ENCODE measurements around the gene SLC35F4. TPM values are rescaled to one million over a fixed set of nuclear protein-coding genes. Genes with fewer than 3 reads are reported as not detected.
"Not testable (repeated sequence)": the region's sequence is repeated elsewhere in the genome, so short reads cannot be mapped to it uniquely, and the experiment has no call there.

SLC35F4 gene
- total RNA-seq, 1 donor from 2014 or later: not detected

- no peak overlapping the region for H3K27ac ChIP-seq (ENCODE audit: low read depth, low read length)
- H3K27me3 ChIP-seq (ENCODE audit: control insufficient read depth in 3 of 3, insufficient read depth in 3 of 3, low read length in 3 of 3): peaks cover 0 to 3% (median 0%) of the 10 kb centered on the region in 3 donors
- no peak overlapping the region for H3K9ac ChIP-seq (ENCODE audit: low read depth in 1 of 3, low read length in 3 of 3)
- H3K36me3 ChIP-seq (ENCODE audit: control insufficient read depth in 3 of 3, insufficient read depth in 3 of 3, low read length in 3 of 3): no peaks in the 10 kb centered on the region
- H3K4me3 ChIP-seq (ENCODE audit: low read length in 3 of 3): no peak overlapping the region
- no peaks in the 10 kb centered on the region for H3K4me1 ChIP-seq (ENCODE audit: control insufficient read depth in 3 of 3, insufficient read depth in 3 of 3, low read length in 3 of 3)
- H3K9me3 ChIP-seq (ENCODE audit: control insufficient read depth in 3 of 3, low read length in 3 of 3): no peaks in the 10 kb centered on the region
Measured at GRCh38 chr14:57875296-57875695, 9.4 kb upstream of the SLC35F4 start.

GRCh38 chr14:57871459-57872080, 5.7 kb upstream of the SLC35F4 start:
- Histone ChIP-seq H3K36me3 (ENCODE audit: control insufficient read depth in 3 of 3, insufficient read depth in 3 of 3, low read length in 3 of 3) (no peaks in the 10 kb centered on the region), H3K4me1 (ENCODE audit: control insufficient read depth in 3 of 3, insufficient read depth in 3 of 3, low read length in 3 of 3) (no peaks in the 10 kb centered on the region), H3K27me3 (ENCODE audit: control insufficient read depth in 3 of 3, insufficient read depth in 3 of 3, low read length in 3 of 3) (peaks cover 0 to 4% (median 3%) of the 10 kb centered on the region in 3 donors), H3K9ac (ENCODE audit: low read depth in 1 of 3, low read length in 3 of 3) (no peak overlapping the region), H3K27ac (ENCODE audit: low read depth, low read length) (no peak overlapping the region), H3K9me3 (ENCODE audit: control insufficient read depth in 3 of 3, low read length in 3 of 3) (no peaks in the 10 kb centered on the region), H3K4me3 (ENCODE audit: low read length in 3 of 3) (no peak overlapping the region)

- Histone ChIP-seq H3K9ac (ENCODE audit: low read depth in 1 of 3, low read length in 3 of 3) (no peak overlapping the region), H3K27ac (ENCODE audit: low read depth, low read length) (no peak overlapping the region), H3K4me3 (ENCODE audit: low read length in 3 of 3) (no peak overlapping the region), H3K9me3 (ENCODE audit: control insufficient read depth in 3 of 3, low read length in 3 of 3) (no peaks in the 10 kb centered on the region), H3K4me1 (ENCODE audit: control insufficient read depth in 3 of 3, insufficient read depth in 3 of 3, low read length in 3 of 3) (no peaks in the 10 kb centered on the region), H3K36me3 (ENCODE audit: control insufficient read depth in 3 of 3, insufficient read depth in 3 of 3, low read length in 3 of 3) (no peaks in the 10 kb centered on the region), H3K27me3 (ENCODE audit: control insufficient read depth in 3 of 3, insufficient read depth in 3 of 3, low read length in 3 of 3) (peaks cover 3 to 9% (median 7%) of the 10 kb centered on the region in 3 donors)
Measured at GRCh38 chr14:57870686-57871457, 5.0 kb upstream of the SLC35F4 start.

DNA sequence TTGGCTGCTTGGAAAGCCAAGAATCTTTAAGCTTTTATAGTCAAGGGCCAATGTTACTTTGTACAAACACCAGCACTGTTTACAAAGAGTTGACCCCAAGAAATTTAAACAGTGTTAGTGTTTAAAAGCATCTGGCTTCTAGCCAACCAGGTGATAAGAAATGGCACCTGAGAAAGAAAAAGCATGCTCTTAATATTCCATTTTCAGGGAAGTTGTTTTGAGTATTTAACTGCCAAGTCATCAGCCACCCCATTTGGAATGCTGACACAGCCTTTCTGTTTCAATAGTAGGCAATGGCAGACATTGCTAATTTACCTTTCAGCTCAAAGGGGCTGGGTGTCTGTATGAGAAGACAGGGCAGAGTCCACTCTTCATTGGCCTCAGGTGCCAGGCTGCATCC, 3.7 kb upstream of the SLC35F4 start:
- H3K9ac ChIP-seq (ENCODE audit: low read depth in 1 of 3, low read length in 3 of 3): no peak overlapping the region
- no peaks in the 10 kb centered on the region for H3K36me3 ChIP-seq (ENCODE audit: control insufficient read depth in 3 of 3, insufficient read depth in 3 of 3, low read length in 3 of 3)
- no peaks in the 10 kb centered on the region for H3K9me3 ChIP-seq (ENCODE audit: control insufficient read depth in 3 of 3, low read length in 3 of 3)
- H3K27me3 ChIP-seq (ENCODE audit: control insufficient read depth in 3 of 3, insufficient read depth in 3 of 3, low read length in 3 of 3): peaks cover 5 to 18% (median 14%) of the 10 kb centered on the region in 3 donors
- H3K27ac ChIP-seq (ENCODE audit: low read depth, low read length): no peak overlapping the region
- no peaks in the 10 kb centered on the region for H3K4me1 ChIP-seq (ENCODE audit: control insufficient read depth in 3 of 3, insufficient read depth in 3 of 3, low read length in 3 of 3)
- no peak overlapping the region for H3K4me3 ChIP-seq (ENCODE audit: low read length in 3 of 3)

GRCh38 chr14:57866199-57866705, 360 bp upstream of the SLC35F4 start:
- no peak overlapping the region for H3K4me3 ChIP-seq (ENCODE audit: low read length in 3 of 3)
- no peak overlapping the region for H3K27ac ChIP-seq (ENCODE audit: low read depth, low read length)
- H3K9me3 ChIP-seq (ENCODE audit: control insufficient read depth in 3 of 3, low read length in 3 of 3): no peaks in the 10 kb centered on the region
- no peak overlapping the region for H3K9ac ChIP-seq (ENCODE audit: low read depth in 1 of 3, low read length in 3 of 3)
- no peaks in the 10 kb centered on the region for H3K36me3 ChIP-seq (ENCODE audit: control insufficient read depth in 3 of 3, insufficient read depth in 3 of 3, low read length in 3 of 3)
- no peaks in the 10 kb centered on the region for H3K4me1 ChIP-seq (ENCODE audit: control insufficient read depth in 3 of 3, insufficient read depth in 3 of 3, low read length in 3 of 3)
- H3K27me3 ChIP-seq (ENCODE audit: control insufficient read depth in 3 of 3, insufficient read depth in 3 of 3, low read length in 3 of 3): peaks cover 15 to 24% (median 24%) of the 10 kb centered on the region in 3 donors

DNA sequence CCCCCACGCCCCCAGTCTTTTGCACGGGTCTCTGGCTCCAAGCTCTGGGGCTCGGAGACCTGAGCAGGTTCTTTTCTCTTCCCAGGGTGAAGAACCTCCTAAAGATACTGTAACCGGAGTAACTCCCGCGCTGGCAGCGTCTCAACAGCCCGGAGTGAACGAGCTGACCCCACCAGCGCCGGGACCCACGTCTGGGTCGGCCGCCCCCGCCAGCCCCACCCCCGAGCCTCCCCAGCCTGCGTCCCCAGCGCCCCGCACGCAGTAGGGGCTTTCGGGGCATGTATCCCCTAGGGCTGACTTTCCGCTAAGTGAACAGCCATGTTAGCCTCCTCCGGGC, 858 bp downstream of the SLC35F4 start:
- Histone ChIP-seq H3K4me3 (ENCODE audit: low read length in 3 of 3) (no peak overlapping the region), H3K4me1 (ENCODE audit: control insufficient read depth in 3 of 3, insufficient read depth in 3 of 3, low read length in 3 of 3) (no peaks in the 10 kb centered on the region)

DNA sequence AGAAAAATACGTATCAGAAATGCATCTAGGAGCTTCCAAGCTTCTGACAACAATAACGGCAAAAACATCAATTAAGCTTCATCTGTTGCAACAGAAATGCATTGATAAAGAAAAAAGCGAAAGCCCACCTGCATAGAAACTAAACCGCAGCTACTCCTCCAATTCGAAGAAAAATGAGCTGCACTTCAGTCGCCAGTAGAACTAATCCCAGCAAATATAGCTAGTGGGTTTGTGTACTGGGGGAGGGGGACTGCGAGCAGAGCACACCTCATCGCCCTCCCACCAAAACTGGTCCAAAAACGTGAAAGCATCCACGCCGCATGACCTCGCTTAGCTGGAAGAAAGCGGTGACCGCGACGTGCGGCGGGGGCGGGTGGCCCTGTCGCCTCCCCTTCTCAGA, 1.2 kb downstream of the SLC35F4 start:
- no peak overlapping the region for H3K27ac ChIP-seq (ENCODE audit: low read depth, low read length)
- H3K9ac ChIP-seq (ENCODE audit: low read depth in 1 of 3, low read length in 3 of 3): no peak overlapping the region
- H3K4me3 ChIP-seq (ENCODE audit: low read length in 3 of 3): no peak overlapping the region
- H3K27me3 ChIP-seq (ENCODE audit: control insufficient read depth in 3 of 3, insufficient read depth in 3 of 3, low read length in 3 of 3): peaks cover 15 to 24% (median 24%) of the 10 kb centered on the region in 3 donors
- H3K9me3 ChIP-seq (ENCODE audit: control insufficient read depth in 3 of 3, low read length in 3 of 3): no peaks in the 10 kb centered on the region
- H3K4me1 ChIP-seq (ENCODE audit: control insufficient read depth in 3 of 3, insufficient read depth in 3 of 3, low read length in 3 of 3): no peaks in the 10 kb centered on the region
- H3K36me3 ChIP-seq (ENCODE audit: control insufficient read depth in 3 of 3, insufficient read depth in 3 of 3, low read length in 3 of 3): no peaks in the 10 kb centered on the region

More for the DNA sequence above, 858 bp downstream of the SLC35F4 start:
- peaks cover 15 to 24% (median 24%) of the 10 kb centered on the region in 3 donors for H3K27me3 ChIP-seq (ENCODE audit: control insufficient read depth in 3 of 3, insufficient read depth in 3 of 3, low read length in 3 of 3)
- H3K9me3 ChIP-seq (ENCODE audit: control insufficient read depth in 3 of 3, low read length in 3 of 3): no peaks in the 10 kb centered on the region
- H3K36me3 ChIP-seq (ENCODE audit: control insufficient read depth in 3 of 3, insufficient read depth in 3 of 3, low read length in 3 of 3): no peaks in the 10 kb centered on the region
- H3K27ac ChIP-seq (ENCODE audit: low read depth, low read length): no peak overlapping the region
- H3K9ac ChIP-seq (ENCODE audit: low read depth in 1 of 3, low read length in 3 of 3): no peak overlapping the region

DNA sequence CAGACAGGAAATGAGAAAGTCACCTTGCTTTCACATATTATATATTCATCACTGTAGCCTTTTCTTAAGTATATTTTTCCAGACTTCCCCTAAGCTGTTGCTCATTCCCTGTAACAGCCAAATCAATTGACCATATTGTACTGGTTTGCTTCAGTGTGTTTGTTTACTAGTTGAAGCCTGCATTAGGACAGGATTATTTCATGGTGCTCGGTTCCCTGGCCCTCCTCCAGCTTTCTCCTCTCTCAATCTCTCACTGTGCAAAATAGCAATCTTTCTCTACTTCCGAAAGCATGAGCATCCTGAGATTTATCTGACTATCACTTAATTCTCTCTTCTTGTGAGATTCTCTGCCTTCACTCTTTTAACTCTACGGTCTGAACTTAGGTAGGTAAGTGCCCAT, 2.4 kb downstream of the SLC35F4 start:
- Histone ChIP-seq H3K4me1 (ENCODE audit: control insufficient read depth in 3 of 3, insufficient read depth in 3 of 3, low read length in 3 of 3) (no peaks in the 10 kb centered on the region), H3K27ac (ENCODE audit: low read depth, low read length) (no peak overlapping the region), H3K9me3 (ENCODE audit: control insufficient read depth in 3 of 3, low read length in 3 of 3) (no peaks in the 10 kb centered on the region), H3K27me3 (ENCODE audit: control insufficient read depth in 3 of 3, insufficient read depth in 3 of 3, low read length in 3 of 3) (peaks cover 15 to 24% (median 24%) of the 10 kb centered on the region in 3 donors), H3K36me3 (ENCODE audit: control insufficient read depth in 3 of 3, insufficient read depth in 3 of 3, low read length in 3 of 3) (no peaks in the 10 kb centered on the region), H3K9ac (ENCODE audit: low read depth in 1 of 3, low read length in 3 of 3) (no peak overlapping the region), H3K4me3 (ENCODE audit: low read length in 3 of 3) (no peak overlapping the region)

DNA sequence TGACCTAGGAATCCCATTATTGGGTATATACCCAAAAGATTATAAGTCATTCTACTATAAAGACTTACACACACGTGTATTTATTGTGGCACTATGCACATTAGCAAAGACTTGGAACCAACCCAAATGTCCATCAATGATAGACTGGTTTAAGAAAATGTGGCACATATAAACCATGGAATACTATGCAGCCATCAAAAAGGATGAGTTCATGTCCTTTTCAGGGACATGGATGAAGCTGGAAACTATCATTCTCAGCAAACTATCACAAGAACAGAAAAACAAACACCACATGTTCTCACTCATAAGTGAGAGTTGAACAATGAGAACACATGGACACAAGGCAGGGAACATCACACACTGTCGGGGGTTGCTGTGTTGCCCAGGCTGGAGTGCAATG, 10.2 kb downstream of the SLC35F4 start:
- H3K9me3 ChIP-seq (ENCODE audit: control insufficient read depth in 3 of 3, low read length in 3 of 3); H3K4me3 ChIP-seq (ENCODE audit: low read length in 3 of 3); H3K27ac ChIP-seq (ENCODE audit: low read depth, low read length); H3K9ac ChIP-seq (ENCODE audit: low read depth in 1 of 3, low read length in 3 of 3); H3K36me3 ChIP-seq (ENCODE audit: control insufficient read depth in 3 of 3, insufficient read depth in 3 of 3, low read length in 3 of 3); H3K4me1 ChIP-seq (ENCODE audit: control insufficient read depth in 3 of 3, insufficient read depth in 3 of 3, low read length in 3 of 3); H3K27me3 ChIP-seq (ENCODE audit: control insufficient read depth in 3 of 3, insufficient read depth in 3 of 3, low read length in 3 of 3): not testable (repeated sequence)

DNA sequence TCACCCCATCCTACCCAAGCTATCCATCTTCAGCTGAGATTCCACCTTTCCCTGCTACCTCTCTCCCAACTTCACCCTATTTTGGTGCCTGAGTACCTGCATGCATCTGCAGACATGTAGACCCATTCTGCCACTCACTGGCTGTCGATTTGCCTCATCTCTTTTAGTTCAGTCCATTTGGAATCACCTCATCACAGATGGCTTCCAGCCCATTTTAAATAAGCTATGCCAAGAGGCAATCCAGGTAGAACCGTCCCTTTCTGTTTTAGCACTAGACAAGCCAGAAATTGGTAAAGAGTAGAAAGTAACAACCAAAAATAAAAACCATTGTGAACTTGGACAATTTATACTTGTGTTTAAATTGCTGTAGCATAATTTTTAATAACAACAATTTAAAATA, 11.3 kb downstream of the SLC35F4 start:
- no peaks in the 10 kb centered on the region for H3K27me3 ChIP-seq (ENCODE audit: control insufficient read depth in 3 of 3, insufficient read depth in 3 of 3, low read length in 3 of 3)
- H3K4me3 ChIP-seq (ENCODE audit: low read length in 3 of 3): no peak overlapping the region
- no peak overlapping the region for H3K27ac ChIP-seq (ENCODE audit: low read depth, low read length)
- H3K9ac ChIP-seq (ENCODE audit: low read depth in 1 of 3, low read length in 3 of 3): no peak overlapping the region
- no peaks in the 10 kb centered on the region for H3K36me3 ChIP-seq (ENCODE audit: control insufficient read depth in 3 of 3, insufficient read depth in 3 of 3, low read length in 3 of 3)
- no peaks in the 10 kb centered on the region for H3K4me1 ChIP-seq (ENCODE audit: control insufficient read depth in 3 of 3, insufficient read depth in 3 of 3, low read length in 3 of 3)
- H3K9me3 ChIP-seq (ENCODE audit: control insufficient read depth in 3 of 3, low read length in 3 of 3): peaks cover 0 to 2% (median 0%) of the 10 kb centered on the region in 3 donors

All from skeletal muscle tissue (tissue), 4 donors.